Epidermal melanocyte (primary cell): Measurements from ENCODE around the gene RNF224.
"Not testable (repeated sequence)": the region's sequence is repeated elsewhere in the genome, so short reads cannot be mapped to it uniquely, and the experiment has no call there.

ENCODE experiments used
- DNase-seq: peaks from one replicate; pipeline ENCODE4 v3.0.0; 2011; ENCODE audit warnings: low spot score; ENCODE audit not compliant: insufficient read length

The RNF224 gene

DNA sequence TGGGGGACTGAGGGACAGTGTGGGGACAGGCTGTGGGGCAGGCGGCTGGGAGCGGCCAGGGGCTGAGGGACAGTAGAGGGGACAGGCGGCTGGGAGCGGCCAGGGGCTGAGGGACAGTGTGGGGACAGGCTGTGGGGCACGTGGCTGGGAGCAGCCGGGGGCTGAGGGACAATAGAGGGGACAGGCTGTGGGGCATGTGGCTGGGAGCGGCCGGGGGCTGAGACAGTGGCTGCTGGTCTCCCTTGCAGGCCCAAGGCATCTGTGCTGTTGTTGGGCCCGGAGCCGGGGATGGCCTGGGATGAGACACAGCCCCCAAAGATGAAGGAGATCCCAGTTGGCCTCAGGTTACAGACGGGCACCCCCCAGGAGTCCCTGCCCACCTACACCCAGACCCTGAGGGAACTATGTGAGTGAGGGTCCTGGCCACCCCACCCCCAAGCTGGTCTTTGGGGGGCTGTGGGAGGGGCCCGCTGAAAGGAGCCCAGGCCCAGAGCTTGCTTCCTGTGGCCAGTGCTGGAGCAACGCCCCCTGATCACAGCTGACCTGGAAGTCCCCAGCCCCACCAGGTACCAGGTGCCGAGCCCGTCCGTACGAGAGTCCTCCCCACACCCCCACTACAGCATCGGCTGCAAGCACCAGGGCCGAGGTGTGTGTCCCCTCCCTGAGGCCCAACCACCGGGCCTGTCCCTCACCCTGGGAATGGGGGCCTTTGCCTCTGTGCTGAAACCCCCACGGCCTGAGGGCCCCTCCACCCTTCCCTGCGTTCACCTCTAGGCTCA lies 24.4 kb downstream of the RNF224 start:
- DNase-seq, result no peak

DNA sequence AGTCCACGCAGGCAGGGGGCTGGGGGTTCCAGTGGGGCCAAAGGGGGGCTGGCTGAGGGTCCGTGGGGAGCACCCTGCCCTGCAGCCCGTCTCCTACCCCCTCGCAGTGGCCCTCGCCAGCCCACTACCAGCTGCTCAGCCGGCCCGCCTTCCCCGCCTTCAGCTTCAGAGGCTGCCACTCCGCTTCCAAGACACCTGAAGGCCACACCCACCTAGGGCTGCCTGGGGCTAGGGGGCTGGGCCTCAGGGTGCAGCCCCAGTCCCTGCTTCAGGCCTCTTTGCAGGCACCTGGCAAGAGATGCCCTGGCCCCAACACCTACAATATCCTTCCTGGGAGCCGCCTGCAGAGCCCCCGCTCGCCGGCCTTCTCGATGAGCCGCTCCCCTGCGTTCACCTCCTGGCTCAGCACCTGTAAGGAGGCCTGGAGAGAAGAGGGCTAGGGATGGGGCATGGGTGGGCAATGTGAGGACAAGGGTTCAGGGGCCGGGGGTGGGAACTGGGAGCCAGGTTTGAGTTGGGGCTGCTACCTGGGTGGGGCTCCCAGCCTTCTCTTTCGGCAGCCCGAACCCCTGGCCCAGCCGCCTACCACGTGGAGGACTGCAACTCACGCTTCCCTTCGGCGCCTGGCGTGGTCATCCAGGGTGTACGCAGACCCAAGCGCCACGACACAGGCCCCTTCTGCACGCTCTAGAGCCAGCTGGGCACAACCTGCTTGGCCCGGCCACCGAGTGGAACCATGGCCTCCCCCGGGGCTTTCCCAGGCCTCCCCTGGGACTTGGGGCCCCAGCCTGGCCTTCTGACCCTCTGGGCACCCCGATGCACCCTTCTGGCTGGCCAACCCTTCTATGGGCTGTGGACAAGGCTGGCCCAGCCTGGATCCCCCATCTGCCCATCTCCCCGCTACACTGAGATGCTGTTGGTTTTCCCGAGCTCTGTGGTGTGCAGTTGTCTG lies 25.5 kb downstream of the RNF224 start:
- no peak for DNase-seq

DNA sequence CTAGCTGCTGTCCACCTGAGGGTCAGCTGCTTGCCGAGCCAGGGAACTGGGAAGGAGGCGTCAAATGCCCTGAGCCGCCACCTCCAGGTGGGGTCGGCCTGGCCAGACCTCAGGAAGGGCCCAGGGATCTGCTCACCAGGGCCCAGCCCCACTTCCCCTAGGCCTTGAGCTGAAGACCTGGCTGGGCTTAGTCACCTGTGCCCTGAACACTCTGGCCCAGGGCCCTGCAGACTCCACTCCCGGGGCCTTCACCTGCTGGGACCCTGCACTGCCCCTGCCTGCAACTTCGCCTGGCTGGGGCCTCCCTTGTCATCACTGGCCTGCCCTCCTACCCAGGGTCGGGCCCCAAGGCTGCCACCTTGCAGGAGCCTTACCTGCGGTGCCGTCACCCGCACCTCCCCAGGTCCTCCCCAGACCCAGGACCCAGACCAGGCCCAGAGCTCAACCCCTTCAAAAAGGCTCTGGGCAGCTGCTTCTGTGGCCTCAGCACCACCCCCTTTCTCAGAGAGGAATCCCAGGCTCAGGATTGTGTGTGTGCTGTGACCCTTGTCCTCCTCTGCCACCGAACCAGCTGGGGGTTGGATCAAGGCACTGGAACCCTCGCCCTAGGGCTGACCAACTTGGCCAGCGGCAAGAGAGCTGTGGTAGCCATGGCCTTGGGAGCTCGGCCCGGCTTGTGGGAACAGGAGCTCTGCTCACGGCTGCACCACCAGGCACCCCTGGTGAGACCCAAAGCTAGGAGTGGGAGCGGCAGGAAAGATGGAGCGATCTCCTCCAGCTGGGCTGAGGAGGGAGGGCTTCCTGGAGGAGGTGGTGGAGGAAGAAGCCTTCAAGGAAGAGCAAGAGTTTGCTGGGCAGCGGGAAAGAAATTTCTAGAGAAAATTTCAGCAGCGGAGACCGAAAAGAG lies 26.7 kb downstream of the RNF224 start:
- DNase-seq, result no peak

DNA sequence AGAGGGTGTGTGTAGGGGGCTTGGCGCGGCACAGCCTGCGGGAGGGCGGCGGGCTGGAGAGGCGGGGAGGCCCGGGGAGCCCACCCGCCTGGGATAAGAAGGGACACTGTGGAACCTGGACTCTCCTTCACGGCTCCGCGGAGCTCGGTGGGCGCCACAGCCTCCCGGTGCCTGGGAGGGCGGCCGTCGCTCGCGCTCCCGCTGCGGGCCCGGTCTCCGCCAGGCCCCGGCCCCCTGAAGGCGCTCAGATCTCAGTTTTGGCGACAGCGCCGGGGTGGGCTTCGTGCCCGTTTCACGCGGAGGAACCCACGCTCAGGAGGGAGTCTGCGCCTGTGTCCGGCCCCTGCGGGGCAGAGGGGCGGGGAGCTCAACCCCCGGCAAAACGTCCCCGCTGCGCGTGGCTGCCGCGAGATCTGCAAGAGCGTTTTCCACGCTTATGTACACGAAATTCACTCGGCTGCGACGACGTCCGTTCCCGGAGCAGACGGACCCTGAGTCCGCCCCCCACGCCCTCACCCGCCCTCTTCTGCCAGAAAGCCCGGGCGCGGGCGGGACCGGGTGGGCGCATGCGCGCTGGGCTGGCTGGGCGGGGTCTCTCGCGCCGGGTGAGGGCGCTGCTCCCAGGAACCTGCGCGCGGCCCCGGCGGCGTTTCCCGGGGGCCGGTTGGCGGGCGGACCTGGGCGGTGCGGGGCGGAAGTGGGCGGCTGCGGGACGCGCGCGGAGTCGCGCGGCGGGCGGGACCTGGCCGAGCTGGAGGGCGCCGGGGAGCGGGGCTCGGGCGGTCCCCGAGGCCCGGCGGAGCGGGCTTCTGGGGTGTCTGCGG lies 27.5 kb downstream of the RNF224 start, which contains the start of gene NELFB:
Gene NELFB, plus strand, starts transcription at position 704 of the 824 bp plus-strand sequence.
- DNase-seq, result peak; percentile 99

DNA sequence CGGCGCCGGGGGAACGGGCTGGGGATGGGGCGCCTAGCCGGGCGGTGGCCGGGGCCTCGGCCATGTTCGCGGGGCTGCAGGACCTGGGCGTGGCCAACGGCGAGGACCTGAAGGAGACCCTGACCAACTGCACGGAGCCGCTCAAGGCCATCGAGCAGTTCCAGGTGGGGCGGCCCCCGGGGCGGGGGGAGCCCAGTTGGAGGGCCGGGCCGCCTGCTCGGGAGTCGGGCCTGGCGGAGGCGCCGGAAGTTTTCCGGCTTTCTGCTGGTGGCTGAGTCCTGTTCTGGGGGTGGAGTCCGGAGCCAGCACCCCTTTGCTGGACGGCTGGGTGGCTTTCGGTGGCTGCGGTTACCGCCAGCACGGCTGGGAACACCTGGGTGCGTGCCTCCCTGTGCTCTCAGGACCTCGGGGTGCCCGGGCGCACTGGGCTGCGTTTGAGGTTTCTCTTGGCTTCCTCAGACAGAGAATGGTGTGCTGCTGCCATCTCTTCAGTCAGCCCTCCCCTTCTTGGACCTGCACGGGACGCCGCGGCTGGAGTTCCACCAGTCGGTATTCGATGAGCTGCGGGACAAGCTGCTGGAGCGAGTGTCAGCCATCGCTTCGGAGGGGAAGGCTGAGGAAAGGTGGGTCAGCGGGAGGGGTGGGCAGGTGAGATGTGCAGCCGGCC lies 28.3 kb downstream of the RNF224 start:
- DNase-seq, result no peak

DNA sequence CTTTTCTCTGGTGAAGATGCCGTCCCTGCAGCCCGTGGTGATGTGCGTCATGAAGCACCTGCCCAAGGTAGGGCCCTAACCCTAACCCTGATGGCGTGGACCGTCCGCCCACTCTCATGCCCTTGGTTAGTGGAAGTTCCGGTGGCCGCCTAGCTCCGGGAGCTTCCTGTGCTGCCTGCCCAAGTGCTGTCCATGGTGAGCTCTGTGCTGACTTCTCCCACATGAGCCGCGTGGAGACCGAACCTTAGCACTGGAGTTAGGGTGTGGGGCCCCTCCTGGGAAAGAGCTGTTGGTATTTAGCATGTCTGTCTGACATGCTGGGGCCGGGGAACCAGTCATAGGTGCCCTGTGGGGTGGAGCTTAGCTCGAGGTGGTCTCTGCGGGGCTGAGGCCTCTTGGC lies 29.1 kb downstream of the RNF224 start:
- DNase-seq, result no peak

DNA sequence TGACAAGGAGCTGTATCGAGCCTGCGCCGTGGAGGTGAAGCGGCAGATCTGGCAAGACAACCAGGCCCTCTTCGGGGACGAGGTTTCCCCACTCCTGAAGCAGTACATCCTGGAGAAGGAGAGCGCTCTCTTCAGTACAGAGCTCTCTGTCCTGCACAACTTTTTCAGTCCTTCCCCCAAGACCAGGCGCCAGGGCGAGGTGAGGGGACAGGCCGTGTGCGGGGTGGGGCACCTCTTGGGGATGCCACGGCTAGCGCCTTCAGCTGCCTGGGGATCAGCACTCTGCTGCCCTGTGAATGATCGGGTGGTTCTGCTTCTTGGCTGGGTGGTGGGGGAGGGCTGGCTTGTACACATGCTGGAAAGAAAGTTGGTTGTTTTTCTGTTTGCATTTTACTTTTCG lies 29.6 kb downstream of the RNF224 start:
- no peak for DNase-seq

DNA sequence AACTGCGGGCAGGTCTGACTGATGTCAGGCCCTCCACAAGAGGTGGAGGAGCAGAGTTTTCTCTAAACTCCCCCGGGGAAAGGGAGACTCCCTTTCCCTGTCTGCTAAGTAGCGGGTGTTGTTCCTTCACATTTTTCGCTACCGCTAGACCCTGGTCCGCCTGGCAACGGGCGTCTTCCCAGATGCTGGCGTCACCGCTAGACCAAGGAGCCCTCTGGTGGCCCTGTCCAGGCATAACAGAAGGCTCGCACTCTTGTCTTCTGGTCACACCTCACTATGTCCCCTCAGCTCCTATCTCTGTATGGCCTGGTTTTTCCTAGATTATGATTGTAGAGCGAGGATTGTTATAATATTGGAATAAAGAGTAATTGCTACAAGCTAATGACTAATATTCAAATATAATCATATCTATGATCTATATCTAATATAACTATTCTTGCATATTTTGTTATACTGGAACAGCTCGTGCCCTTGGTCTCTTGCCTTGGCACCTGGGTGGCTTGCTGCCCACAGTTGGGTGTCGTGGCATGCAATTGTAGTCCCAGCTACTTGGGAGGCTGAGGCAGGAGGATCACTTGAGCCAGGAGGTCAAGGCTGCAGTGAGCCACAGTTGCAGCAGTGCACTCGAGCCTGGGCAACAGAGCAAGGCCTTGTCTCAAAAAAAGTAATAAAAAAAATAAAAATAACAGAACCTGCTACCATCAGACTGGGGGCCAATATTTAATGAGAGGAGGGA lies 35.0 kb downstream of the RNF224 start:
- not testable (repeated sequence) for DNase-seq

DNA sequence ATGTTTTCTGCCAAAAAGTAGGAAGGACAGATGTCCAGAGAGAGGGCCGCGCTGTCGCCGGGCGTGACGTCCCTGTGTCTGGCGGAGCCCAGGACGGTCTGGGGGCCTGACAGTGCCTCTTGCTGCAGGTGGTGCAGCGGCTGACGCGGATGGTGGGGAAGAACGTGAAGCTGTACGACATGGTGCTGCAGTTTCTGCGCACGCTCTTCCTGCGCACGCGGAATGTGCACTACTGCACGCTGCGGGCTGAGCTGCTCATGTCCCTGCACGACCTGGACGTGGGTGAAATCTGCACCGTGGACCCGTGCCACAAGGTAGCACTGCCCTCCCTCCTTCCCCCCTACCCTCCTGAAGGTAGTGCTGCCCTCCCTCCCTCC lies 35.6 kb downstream of the RNF224 start:
- no peak for DNase-seq

DNA sequence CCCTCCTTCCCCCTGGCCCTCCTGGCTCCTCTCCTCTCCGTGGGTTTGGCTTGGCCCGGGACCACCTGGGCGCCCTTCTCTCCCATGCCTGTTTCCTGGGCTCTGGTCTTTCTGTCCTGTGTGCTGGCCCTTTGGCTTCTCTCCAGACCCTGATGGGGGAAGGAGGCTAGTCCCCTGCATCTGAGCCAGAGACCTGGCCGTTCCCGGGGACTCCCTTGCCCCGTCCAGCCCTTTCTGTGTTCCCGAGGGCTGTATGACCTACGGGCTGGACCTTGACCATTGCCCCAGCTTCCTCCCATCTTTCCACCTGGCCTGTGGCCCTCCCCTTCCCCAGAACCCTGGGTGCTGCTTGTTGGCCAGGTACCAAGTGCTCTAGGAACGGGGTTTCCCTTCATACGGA lies 36.2 kb downstream of the RNF224 start:
- no peak for DNase-seq

DNA sequence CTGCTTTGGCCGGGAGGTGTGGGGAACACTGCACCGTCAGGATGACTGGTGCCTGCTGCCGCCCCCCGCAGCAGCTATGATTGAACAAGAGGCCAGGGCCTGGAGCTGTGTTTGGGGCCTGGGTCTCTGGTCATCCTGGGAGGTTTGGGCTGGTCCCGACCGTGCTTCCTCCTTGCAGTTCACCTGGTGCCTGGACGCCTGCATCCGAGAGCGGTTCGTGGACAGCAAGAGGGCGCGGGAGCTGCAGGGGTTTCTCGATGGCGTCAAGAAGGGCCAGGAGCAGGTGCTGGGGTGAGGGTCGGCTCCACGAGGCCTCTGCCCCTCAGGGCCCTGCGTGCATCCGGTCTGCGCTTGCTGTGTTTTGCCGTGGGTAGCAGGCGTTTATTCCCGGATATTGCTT lies 36.8 kb downstream of the RNF224 start:
- DNase-seq, result no peak

DNA sequence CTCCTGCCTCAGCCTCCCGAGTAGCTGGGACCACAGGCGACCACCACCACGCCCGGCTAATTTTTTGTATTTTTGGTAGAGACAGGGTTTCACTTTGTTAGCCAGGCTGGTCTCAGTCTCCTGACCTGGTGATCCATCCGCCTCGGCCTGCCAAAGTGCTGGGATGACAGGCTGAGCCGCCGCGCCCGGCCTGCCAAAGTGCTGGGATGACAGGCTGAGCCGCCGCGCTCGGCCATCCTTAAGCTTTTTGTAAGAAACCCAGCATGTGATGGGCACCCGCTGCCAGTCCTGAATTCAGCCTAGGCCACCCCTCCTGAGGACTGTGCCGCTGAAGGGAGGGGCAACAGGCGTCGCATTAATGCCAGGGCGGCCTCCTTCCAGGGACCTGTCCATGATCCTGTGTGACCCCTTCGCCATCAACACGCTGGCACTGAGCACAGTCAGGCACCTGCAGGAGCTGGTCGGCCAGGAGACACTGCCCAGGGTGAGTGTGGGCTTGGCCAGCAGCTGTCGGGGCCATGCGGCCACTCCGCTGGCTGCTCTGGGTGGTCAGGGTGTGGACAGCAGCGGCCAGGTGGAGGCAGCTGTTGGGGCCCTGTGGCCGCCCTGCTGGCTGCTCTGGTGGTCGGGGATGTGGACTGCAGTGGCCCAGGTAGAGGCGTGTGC lies 38.3 kb downstream of the RNF224 start:
- no peak for DNase-seq

DNA sequence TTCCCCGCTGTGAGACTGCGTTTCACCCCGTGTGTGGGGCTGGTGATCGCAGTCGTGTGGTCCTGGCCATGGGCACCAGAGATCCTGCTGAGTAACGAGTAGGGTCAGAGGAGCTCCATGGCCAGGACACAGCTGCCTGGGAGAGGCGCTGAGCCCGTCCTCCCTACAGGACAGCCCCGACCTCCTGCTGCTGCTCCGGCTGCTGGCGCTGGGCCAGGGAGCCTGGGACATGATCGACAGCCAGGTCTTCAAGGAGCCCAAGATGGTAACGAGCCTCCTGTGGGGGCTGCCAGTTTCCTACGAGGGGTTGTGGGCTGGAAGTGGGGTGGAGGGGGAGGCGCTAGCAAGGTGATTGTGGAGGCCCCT lies 38.8 kb downstream of the RNF224 start:
- no peak for DNase-seq

DNA sequence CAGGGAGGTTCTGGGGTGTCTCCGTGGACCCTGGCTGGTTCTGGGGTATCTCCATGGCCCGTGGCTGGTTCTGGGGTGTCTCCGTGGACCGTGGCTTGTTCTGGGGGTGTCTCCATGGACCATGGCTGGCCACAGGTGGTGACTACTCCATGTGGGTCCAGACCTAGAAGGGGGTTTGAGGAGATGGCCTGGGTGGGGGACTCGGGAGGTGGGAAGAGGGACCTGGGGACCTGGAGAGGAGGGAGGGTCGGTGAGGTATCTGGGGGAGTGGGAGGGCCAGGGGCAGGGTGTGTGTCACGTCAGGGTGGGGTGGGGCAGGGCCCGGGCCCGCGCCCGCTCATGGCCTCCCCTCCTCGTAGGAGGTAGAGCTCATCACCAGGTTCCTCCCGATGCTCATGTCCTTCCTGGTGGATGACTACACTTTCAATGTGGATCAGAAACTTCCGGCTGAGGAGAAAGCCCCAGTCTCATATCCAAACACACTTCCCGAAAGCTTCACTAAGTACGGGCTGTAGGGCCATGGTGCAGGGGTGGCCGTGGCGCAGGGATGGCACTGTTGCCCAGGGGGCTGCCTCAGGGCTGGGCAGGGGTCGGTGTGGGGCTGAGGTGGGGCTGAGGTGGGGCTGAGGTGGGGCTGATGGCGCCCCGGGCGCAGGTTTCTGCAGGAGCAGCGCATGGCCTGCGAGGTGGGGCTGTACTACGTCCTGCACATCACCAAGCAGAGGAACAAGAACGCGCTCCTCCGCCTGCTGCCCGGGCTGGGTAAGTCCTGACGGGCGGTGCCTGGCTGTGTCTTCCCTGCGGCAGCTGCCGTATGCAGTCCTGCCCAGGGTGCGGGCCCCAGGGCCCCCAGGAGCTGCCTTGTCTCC lies 39.5 kb downstream of the RNF224 start:
- no peak for DNase-seq

DNA sequence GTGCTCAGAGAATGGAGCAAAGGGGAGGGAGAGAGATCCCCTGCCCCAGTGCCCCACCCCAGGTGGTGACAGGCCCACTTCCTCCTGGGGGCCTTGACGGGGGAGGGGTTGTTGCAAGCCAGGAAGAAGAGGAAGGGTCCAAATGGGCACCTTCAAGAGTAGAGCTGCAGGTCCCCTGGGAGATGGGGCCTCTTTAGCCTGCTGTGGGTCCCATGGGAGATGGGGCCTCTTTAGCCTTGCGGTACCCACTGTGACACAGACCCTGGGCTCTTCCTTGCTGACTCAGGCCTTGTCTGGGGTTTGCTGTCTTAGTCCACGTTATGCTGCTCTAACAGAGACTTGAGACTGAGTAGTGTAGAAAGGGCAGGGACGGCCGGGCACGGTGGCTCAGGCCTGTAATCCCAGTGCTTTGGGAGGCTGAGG lies 40.6 kb downstream of the RNF224 start:
- no peak for DNase-seq

DNA sequence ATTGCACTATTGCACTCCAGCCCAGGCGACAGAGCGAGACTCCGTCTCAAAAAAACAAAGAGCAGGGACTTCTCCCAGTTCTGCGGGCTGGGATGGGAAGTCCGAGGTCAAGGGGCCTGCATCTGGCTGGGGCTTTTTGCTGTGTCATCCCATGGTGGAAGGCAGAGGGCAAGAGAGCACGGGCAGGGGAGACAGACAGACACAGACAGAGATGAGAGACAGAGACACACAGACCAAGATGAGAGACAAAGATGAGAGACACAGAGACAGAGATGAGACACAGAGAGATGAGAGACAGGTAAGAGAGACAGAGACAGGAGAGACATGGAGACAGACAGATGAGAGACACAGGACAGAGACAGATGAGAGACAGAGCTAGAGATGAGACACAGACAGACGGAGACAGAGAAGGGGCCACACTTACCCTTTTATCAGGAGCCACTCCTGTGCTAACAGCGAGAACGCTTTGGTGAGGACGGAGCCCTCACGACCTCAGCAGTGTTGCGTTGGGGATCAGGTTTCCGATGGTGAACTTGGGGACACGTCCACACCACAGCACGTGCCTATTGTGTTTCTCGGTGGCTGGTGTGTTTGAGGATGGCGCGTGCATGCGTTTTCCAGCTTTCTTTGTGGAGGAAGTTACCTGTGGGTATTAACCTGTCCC lies 41.4 kb downstream of the RNF224 start:
- DNase-seq, result no peak

DNA sequence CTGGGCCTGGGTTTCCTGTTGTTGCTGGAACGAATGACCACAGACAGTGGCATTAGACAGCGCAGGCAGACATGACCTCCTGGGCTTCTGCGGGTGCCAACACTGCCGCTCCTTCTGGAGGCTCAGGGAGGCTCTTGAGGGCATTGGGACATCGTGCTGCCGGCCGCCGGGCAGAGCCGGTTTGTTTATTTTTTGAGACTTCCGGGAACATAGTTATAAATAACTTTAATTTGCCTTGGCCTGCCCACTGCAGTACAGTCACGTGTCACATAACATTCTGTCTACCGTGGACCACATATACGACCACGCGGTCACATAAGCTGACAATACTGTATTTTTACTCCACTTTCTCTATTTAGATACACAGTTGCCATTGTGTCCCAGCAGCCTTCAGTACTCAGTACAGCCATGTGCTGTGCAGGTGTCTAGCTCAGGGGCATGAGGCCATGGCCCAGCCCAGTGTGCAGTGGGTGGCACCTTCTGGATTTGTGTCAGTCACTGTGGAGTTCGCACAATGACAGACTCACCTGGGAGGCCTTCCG lies 42.0 kb downstream of the RNF224 start:
- peak; percentile 64 for DNase-seq
